ENCODE measurements around the gene PHF2. TPM values are rescaled to one million over a fixed set of nuclear protein-coding genes. Genes with fewer than 3 reads are reported as not detected.
A peak's percentile ranks its signal among the peaks of the same experiment; 100 is the strongest.

PHF2 gene
- total and polyA plus RNA-seq, 7 donors = 10.9 to 31.9 (median 21.4) TPM

DNA sequence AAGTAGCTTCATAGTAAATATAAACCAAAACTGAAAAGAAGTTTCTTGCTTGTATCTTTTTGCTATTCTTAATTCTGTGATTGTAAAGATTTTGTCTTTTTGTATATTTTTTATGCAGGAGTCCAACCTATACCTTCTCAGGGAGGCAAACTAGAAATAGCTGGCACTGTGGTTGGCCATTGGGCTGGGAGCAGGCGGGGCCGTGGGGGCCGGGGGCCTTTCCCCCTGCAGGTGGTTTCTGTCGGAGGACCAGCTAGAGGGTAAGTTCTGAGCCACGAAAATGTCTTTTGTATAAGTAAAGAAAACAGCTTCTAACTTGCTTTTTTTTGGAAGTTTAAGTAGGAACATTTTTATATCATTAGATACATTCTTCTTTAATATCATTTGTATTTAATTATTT is 15.4 kb upstream of the PHF2 start:
- Histone ChIP-seq H3K36me3 (peaks cover 29 to 92% (median 48%) of the 10 kb centered on the region in 4 donors), H3K27ac (no peak overlapping the region), H3K9me3 (no peaks in the 10 kb centered on the region), H3K4me1 (peaks cover 0 to 3% (median 1%) of the 10 kb centered on the region in 4 donors), H3K27me3 (no peaks in the 10 kb centered on the region), H3K4me3 (no peak overlapping the region)
- TF ChIP-seq POLR2A (IDR thresholded peaks at IDR 0.05) = no peak
- TF ChIP-seq POLR2AphosphoS5 (IDR thresholded peaks at IDR 0.05) = no peak
- no peak for TF ChIP-seq CTCF (IDR thresholded peaks at IDR 0.05)
- TF ChIP-seq EP300 (IDR thresholded peaks at IDR 0.05) = no peak
- intact Hi-C loops (cut with DNase I) = no loop called here
- no peak for DNase-seq
- WGBS, 2 donors = 89 to 93% methylated on average over 5 of the region's 5 CpGs

DNA sequence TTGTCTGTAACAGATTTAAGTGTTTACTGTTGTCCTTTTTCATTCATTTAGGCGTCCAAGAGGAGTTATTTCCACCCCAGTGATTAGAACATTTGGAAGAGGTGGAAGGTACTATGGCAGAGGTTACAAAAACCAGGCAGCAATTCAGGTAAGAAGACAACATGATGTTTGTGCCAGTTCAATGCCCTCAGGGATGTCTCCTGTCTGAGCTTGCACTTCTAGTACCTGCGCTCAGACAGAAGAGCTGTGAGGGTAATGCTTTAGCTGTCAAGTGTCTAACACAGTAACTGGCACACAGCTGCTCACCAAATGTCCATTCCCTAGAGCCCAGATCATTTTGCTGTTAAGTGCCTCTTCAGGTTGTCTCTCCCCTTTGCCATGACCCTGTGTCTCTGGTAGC is 14.2 kb upstream of the PHF2 start:
- intact Hi-C loops (cut with DNase I) = no loop called here

DNA sequence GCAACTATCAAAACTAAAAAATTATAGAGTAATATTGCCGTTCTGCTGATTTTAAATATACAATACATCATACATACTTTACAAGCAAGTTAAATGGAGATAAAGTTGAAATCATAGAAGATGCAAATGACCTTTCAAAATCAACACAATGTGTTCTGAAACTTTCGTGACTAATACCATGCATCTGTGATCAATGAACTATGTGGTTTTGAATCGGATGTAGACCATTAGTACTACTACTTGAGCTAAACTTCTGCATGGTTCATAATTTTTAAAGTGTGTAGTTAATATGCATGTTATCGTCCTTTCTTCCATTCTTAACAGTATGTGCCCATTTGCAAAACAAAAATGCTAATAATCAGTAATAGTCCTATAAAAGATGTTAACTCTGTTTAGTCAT is 11.3 kb upstream of the PHF2 start:
- Histone ChIP-seq H3K36me3 (peaks cover 15 to 52% (median 29%) of the 10 kb centered on the region in 4 donors), H3K9me3 (no peaks in the 10 kb centered on the region), H3K27ac (no peak overlapping the region), H3K27me3 (no peaks in the 10 kb centered on the region), H3K4me1 (peaks cover 0 to 17% (median 14%) of the 10 kb centered on the region in 4 donors), H3K4me3 (no peak overlapping the region)
- no peak for DNase-seq
- intact Hi-C loops (cut with DNase I) = loop anchor here (5.0 kb wide), 1 partner anchor 258 kb away; no protein-coding TSS in a partner anchor
- no peak for TF ChIP-seq CTCF (IDR thresholded peaks at IDR 0.05)
- no peak for TF ChIP-seq EP300 (IDR thresholded peaks at IDR 0.05)
- no peak for TF ChIP-seq POLR2AphosphoS5 (IDR thresholded peaks at IDR 0.05)
- TF ChIP-seq POLR2A (IDR thresholded peaks at IDR 0.05) = no peak
- WGBS, 2 donors = 76 to 82% methylated on average over 4 of the region's 4 CpGs

More for the DNA sequence above, 14.2 kb upstream of the PHF2 start:
- Histone ChIP-seq H3K4me3 (no peak overlapping the region), H3K36me3 (peaks cover 29 to 81% (median 48%) of the 10 kb centered on the region in 4 donors), H3K27ac (no peak overlapping the region), H3K4me1 (peaks cover 0 to 10% (median 8%) of the 10 kb centered on the region in 4 donors), H3K27me3 (no peaks in the 10 kb centered on the region), H3K9me3 (no peaks in the 10 kb centered on the region)
- 92 to 96% methylated on average over 2 of the region's 2 CpGs for WGBS, 2 donors
- TF ChIP-seq POLR2AphosphoS5 (IDR thresholded peaks at IDR 0.05) (no peak), CTCF (IDR thresholded peaks at IDR 0.05) (no peak), EP300 (IDR thresholded peaks at IDR 0.05) (no peak), POLR2A (IDR thresholded peaks at IDR 0.05) (no peak)
- DNase-seq = no peak

- DNase-seq = peak; percentile 98
- Histone ChIP-seq H3K4me1 (peaks cover 0 to 17% (median 14%) of the 10 kb centered on the region in 4 donors), H3K4me3 (peak overlapping the region; percentile 47 to 57 (median 54)), H3K9me3 (no peaks in the 10 kb centered on the region), H3K27me3 (no peaks in the 10 kb centered on the region), H3K36me3 (peaks cover 10 to 36% (median 24%) of the 10 kb centered on the region in 4 donors), H3K27ac (peak overlapping the region; percentile 88 to 95 (median 92))
- TF ChIP-seq EP300 (IDR thresholded peaks at IDR 0.05) = no peak
- TF ChIP-seq CTCF (IDR thresholded peaks at IDR 0.05) = peak; percentile 79 to 86 (median 83)
- peak; percentile 90 to 92 for TF ChIP-seq POLR2A (IDR thresholded peaks at IDR 0.05)
- TF ChIP-seq POLR2AphosphoS5 (IDR thresholded peaks at IDR 0.05) = peak; percentile 94 to 96 (median 95)
- 2 to 4% methylated on average over 69 of the region's 69 CpGs for WGBS, 2 donors
- intact Hi-C loops (cut with DNase I) = loop anchor here (1.0 to 5.0 kb wide), 2 partner anchors 113 to 259 kb away; partner anchors contain the start of gene FAM120AOS
Measured at GRCh38 chr9:93566408-93567270, 9.7 kb upstream of the PHF2 start.

All from sigmoid colon (tissue), 7 donors.